IPS-20b (cell line): Measurements from ENCODE around the gene CLIC6.

Experiments used
- H3K27ac ChIP-seq: one replicate; pipeline ENCODE4 v1.5.1; 2013; ENCODE audit warnings: low read length
- H3K27me3 ChIP-seq: 2 replicates; pipeline ENCODE4 v1.6.1; 2013; ENCODE audit warnings: mild to moderate bottlenecking, low read length, inconsistent platforms; ENCODE audit not compliant: insufficient read depth
- H3K36me3 ChIP-seq: 2 replicates; pipeline ENCODE4 v1.6.1; 2013; ENCODE audit warnings: low read depth, mild to moderate bottlenecking, inconsistent platforms, low read length, moderate library complexity; ENCODE audit not compliant: insufficient read depth
- H3K4me1 ChIP-seq: 2 replicates; pipeline ENCODE4 v1.6.1; 2013; ENCODE audit warnings: mild to moderate bottlenecking, control low read depth, inconsistent platforms, low read length, moderate library complexity; ENCODE audit not compliant: insufficient read depth
- H3K4me3 ChIP-seq: 2 replicates; pipeline ENCODE4 v1.5.1; 2013; ENCODE audit warnings: mild to moderate bottlenecking, low read length, inconsistent platforms
- H3K9ac ChIP-seq: 2 replicates; pipeline ENCODE4 v1.6.1; 2013; ENCODE audit warnings: low read depth, mild to moderate bottlenecking, inconsistent platforms, low read length, moderate library complexity
- H3K9me3 ChIP-seq: 2 replicates; pipeline ENCODE4 v1.6.1; 2013; ENCODE audit warnings: mild to moderate bottlenecking, low read depth, low read length, inconsistent platforms; ENCODE audit not compliant: insufficient read depth

Gene CLIC6

DNA sequence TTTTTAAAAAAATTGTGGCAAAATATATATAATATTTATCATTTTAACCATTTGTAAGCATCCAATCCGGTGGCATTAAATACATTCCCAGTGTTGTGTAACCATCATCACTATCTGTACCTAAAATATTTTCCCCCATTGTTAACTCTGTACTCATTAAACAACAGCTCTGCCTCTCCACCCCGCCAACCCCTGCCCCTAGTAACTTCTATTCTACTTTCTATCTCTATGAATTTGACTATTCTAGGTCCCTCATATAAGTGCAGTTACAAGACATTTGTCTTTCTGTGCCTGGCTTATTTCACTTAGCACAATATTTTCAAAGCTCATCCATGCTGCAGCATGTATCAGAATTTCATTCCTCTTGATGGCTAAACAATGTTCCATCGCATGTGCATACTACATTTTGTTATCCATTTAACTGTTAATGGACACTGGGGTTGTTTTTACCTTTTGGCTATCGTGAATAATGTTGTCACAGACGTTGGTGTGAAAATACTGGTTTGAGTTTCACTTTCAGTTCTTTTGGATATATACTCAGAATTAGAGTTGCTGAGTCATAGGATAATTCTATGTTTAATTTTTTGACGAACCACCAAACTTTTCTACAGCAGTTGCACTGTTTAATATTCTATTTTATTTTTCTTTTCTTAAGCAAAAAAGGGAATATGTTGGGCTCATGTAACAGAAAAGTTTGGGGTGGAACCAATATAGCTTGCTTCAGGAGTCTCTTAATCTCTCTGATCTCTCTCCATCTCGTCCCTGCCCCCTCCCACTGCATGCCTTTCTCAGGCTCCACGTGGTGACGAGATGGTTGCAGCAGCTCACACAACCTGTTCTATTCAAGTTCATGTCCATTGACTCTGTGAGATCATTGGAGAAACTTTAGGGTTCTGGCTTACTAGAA is 28.7 kb upstream of the CLIC6 start:
- no peaks in the 10 kb centered on the region for H3K36me3 ChIP-seq
- no peak overlapping the region for H3K9ac ChIP-seq
- no peak overlapping the region for H3K4me3 ChIP-seq
- H3K27ac ChIP-seq, result no peak overlapping the region
- no peaks in the 10 kb centered on the region for H3K4me1 ChIP-seq
- no peaks in the 10 kb centered on the region for H3K27me3 ChIP-seq
- H3K9me3 ChIP-seq, result no peaks in the 10 kb centered on the region

DNA sequence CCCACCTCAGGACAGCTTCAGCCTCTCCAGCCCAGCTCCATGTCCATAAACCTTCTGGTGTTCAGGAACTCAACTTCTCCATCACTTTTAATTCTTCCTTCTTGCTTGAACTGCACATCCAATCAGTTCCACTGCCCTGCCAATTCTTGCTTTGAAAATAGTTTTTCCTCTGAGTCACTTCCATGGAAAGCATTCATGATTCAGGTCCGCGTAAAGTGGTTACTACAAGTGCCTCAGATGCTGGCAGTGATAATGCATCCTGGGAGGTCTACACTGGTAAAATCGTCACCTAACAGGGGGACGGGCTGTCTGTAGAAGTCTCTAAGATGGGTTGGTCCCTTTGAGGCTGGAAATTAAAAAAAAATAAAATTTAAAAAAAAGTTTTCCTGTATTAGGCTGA is 27.9 kb upstream of the CLIC6 start:
- no peak overlapping the region for H3K4me3 ChIP-seq
- no peak overlapping the region for H3K9ac ChIP-seq
- no peaks in the 10 kb centered on the region for H3K27me3 ChIP-seq
- no peaks in the 10 kb centered on the region for H3K36me3 ChIP-seq
- no peaks in the 10 kb centered on the region for H3K9me3 ChIP-seq
- H3K4me1 ChIP-seq, result no peaks in the 10 kb centered on the region
- no peak overlapping the region for H3K27ac ChIP-seq

- Histone ChIP-seq H3K9me3 (no peaks in the 10 kb centered on the region), H3K4me3 (no peak overlapping the region), H3K27ac (no peak overlapping the region), H3K27me3 (no peaks in the 10 kb centered on the region), H3K4me1 (no peaks in the 10 kb centered on the region), H3K9ac (no peak overlapping the region), H3K36me3 (no peaks in the 10 kb centered on the region)
Observed at GRCh38 chr21:34642211-34643075, 26.4 kb upstream of the CLIC6 start.

GRCh38 chr21:34644825-34645224 is 24.0 kb upstream of the CLIC6 start:
- no peak overlapping the region for H3K9ac ChIP-seq
- H3K36me3 ChIP-seq, result no peaks in the 10 kb centered on the region
- no peaks in the 10 kb centered on the region for H3K27me3 ChIP-seq
- H3K4me3 ChIP-seq, result no peak overlapping the region
- no peak overlapping the region for H3K27ac ChIP-seq
- H3K9me3 ChIP-seq, result no peaks in the 10 kb centered on the region
- no peaks in the 10 kb centered on the region for H3K4me1 ChIP-seq

- Histone ChIP-seq H3K4me3 (no peak overlapping the region), H3K36me3 (no peaks in the 10 kb centered on the region), H3K4me1 (no peaks in the 10 kb centered on the region), H3K9ac (no peak overlapping the region), H3K27me3 (no peaks in the 10 kb centered on the region), H3K27ac (no peak overlapping the region), H3K9me3 (0 out of 2 replicates have a peak, but pooled peaks cover 4% of the 10 kb centered on the region)
Observed at GRCh38 chr21:34647555-34647954, 21.2 kb upstream of the CLIC6 start.

GRCh38 chr21:34648739-34649297 is 20.0 kb upstream of the CLIC6 start:
- H3K27me3 ChIP-seq, result no peaks in the 10 kb centered on the region
- H3K36me3 ChIP-seq, result no peaks in the 10 kb centered on the region
- H3K9ac ChIP-seq, result no peak overlapping the region
- H3K9me3 ChIP-seq, result 0 out of 2 replicates have a peak, but pooled peaks cover 4% of the 10 kb centered on the region
- H3K4me1 ChIP-seq, result no peaks in the 10 kb centered on the region
- no peak overlapping the region for H3K4me3 ChIP-seq
- H3K27ac ChIP-seq, result no peak overlapping the region

- H3K4me1 ChIP-seq, result no peaks in the 10 kb centered on the region
- H3K4me3 ChIP-seq, result no peak overlapping the region
- H3K9me3 ChIP-seq, result 0 out of 2 replicates have a peak, but pooled peaks cover 4% of the 10 kb centered on the region
- no peak overlapping the region for H3K27ac ChIP-seq
- H3K9ac ChIP-seq, result no peak overlapping the region
- H3K36me3 ChIP-seq, result no peaks in the 10 kb centered on the region
- H3K27me3 ChIP-seq, result no peaks in the 10 kb centered on the region
Observed at GRCh38 chr21:34649400-34649799, 19.4 kb upstream of the CLIC6 start.

DNA sequence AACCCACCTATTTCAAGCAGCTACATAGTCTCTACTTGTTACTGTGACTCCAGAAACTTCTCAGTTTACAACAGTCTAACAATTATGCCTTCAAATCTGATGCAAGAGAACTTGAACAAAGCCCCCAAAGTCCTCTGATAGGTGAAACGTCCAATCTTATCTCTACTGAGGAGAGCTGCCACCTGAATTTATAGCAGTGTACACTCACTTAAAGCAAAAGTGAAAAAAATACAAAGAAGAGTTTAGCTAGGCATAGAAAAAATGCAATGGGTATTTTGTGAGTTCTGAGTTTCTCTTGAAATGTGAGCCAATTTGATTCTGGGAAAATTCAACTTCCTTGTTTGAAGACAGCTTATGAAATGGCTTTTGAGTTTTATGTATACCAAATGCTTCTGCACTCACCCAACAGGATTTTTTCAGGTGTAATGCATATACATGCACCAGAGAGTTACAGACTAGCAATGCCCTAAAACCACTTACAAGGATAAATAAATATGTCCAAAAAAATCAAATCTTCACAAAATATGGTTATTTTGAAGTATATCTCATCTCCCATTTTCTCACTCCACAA is 17.8 kb upstream of the CLIC6 start:
- Histone ChIP-seq H3K27ac (no peak overlapping the region), H3K27me3 (no peaks in the 10 kb centered on the region), H3K9ac (no peak overlapping the region), H3K4me3 (no peak overlapping the region), H3K9me3 (0 out of 2 replicates have a peak, but pooled peaks cover 4% of the 10 kb centered on the region), H3K36me3 (no peaks in the 10 kb centered on the region), H3K4me1 (no peaks in the 10 kb centered on the region)

- no peak overlapping the region for H3K9ac ChIP-seq
- no peaks in the 10 kb centered on the region; the same call in 1 of the 2 replicates for H3K27me3 ChIP-seq
- H3K9me3 ChIP-seq, result 0 out of 2 replicates have a peak, but pooled peaks cover 4% of the 10 kb centered on the region
- H3K27ac ChIP-seq, result no peak overlapping the region
- no peaks in the 10 kb centered on the region for H3K36me3 ChIP-seq
- no peaks in the 10 kb centered on the region for H3K4me1 ChIP-seq
- H3K4me3 ChIP-seq, result no peak overlapping the region
Observed at GRCh38 chr21:34651642-34652041, 17.2 kb upstream of the CLIC6 start.

DNA sequence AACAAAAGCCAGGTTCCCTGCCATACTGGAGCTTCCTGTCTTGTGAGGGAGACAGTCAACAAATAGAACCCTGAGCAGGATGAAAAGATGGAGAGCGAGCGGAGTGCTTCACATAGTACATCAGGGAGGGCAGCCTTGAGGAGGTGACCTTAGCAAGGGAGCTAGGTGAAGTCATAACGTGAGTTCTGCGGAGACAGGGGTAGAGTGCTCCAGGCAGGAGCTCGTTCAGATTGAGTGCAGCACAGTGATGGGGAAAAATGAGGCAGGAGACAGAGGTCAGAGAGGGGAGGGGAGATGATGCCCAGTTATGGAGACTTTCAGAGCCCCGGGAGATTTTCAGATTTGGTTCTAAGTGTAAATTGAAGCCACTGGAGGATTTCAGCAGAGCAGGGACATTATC is 15.3 kb upstream of the CLIC6 start:
- H3K9ac ChIP-seq, result no peak overlapping the region
- no peak overlapping the region for H3K4me3 ChIP-seq
- H3K27ac ChIP-seq, result no peak overlapping the region
- no peaks in the 10 kb centered on the region; the same call in 1 of the 2 replicates for H3K27me3 ChIP-seq
- 0 out of 2 replicates have a peak, but pooled peaks cover 4% of the 10 kb centered on the region for H3K9me3 ChIP-seq
- H3K36me3 ChIP-seq, result no peaks in the 10 kb centered on the region
- H3K4me1 ChIP-seq, result no peaks in the 10 kb centered on the region

- Histone ChIP-seq H3K9ac (no peak overlapping the region), H3K27me3 (peaks cover 13% of the 10 kb centered on the region), H3K36me3 (no peaks in the 10 kb centered on the region), H3K4me3 (no peak overlapping the region), H3K4me1 (no peaks in the 10 kb centered on the region), H3K27ac (no peak overlapping the region), H3K9me3 (peaks cover 3% of the 10 kb centered on the region; the same call in 1 of the 2 replicates)
Observed at GRCh38 chr21:34661848-34662247, 6.9 kb upstream of the CLIC6 start.
